Kidney (tissue), 14 donors: Measurements from ENCODE around the gene FASLG. TPM values are rescaled to one million over a fixed set of nuclear protein-coding genes. Genes with fewer than 3 reads are reported as not detected.

Experiments
- DNase-seq, 5 donors: peaks; one replicate each; pipeline ENCODE4 v3.0.0-alpha.2; 2013 to 2020
- FAIRE-seq: peaks from 2 replicates; lab custom pipeline; 2012; peaks lifted over from hg19 to GRCh38; lab: Jason Lieb, UNC
- H3K27ac ChIP-seq, 2 donors: one replicate each; pipeline ENCODE4 v1.7.0; 2013; ENCODE audit warnings: low read depth in 2 of 2, low read length in 2 of 2, inconsistent platforms in 1 of 2
- H3K27me3 ChIP-seq: one replicate; pipeline ENCODE4 v1.7.1; 2013; ENCODE audit warnings: low read length, inconsistent platforms; ENCODE audit not compliant: control insufficient read depth, insufficient read depth
- H3K36me3 ChIP-seq, 3 donors: one replicate each; pipeline versions ENCODE4 v1.7.0 to v1.7.1; 2013; ENCODE audit warnings: low read length in 3 of 3, control low read depth in 1 of 3, inconsistent platforms in 1 of 3; ENCODE audit not compliant: insufficient read depth in 3 of 3, control insufficient read depth in 2 of 3
- H3K4me1 ChIP-seq, 3 donors: one replicate each; pipeline versions ENCODE4 v1.7.0 to v1.7.1; 2013; ENCODE audit warnings: low read length in 3 of 3, inconsistent platforms in 1 of 3, low read depth in 1 of 3; ENCODE audit not compliant: control insufficient read depth in 2 of 3, insufficient read depth in 2 of 3
- H3K4me3 ChIP-seq, 3 donors: one replicate each; pipeline versions ENCODE4 v1.7.0 to v1.8.1; 2013; ENCODE audit warnings: low read length in 3 of 3, control low read depth in 1 of 3, inconsistent platforms in 1 of 3
- H3K9ac ChIP-seq, 3 donors: one replicate each; pipeline versions ENCODE4 v1.7.0 to v1.7.1; 2013; ENCODE audit warnings: low read length in 3 of 3, control low read depth in 1 of 3, inconsistent platforms in 1 of 3
- H3K9me3 ChIP-seq, 3 donors: one replicate each; pipeline versions ENCODE4 v1.7.0 to v1.7.1; 2013; ENCODE audit warnings: low read length in 3 of 3, control low read depth in 1 of 3, inconsistent platforms in 1 of 3; ENCODE audit not compliant: control insufficient read depth in 2 of 3, insufficient read depth in 1 of 3
- CTCF ChIP-seq: IDR thresholded peaks from 3 replicates; pipeline ENCODE4 v1.5.1; 2012; ENCODE audit warnings: mild to moderate bottlenecking, moderate library complexity, borderline replicate concordance; ENCODE audit not compliant: insufficient read depth; ENCODE audit errors: extremely low read depth
- intact Hi-C: fragments of 100-400 bp; cut with DNase I; formaldehyde crosslinking; loops from one replicate; pipeline ENCODE4 v1.11.1; 2022
- polyA plus RNA-seq: library from polyadenylated mRNA; stranded (reverse); fragments of 350-450 nt; fragmentation: Illumina TruSeq; extraction: RNeasy Lipid Tissue Mini Kit (QIAGEN cat#74804); gene quantifications from one replicate; pipeline ENCODE4 v1.2.3, GENCODE V29; 2014; ENCODE audit warnings: low read depth, low replicate concordance; ENCODE audit not compliant: insufficient read depth
- total RNA-seq: library from RNA; stranded (reverse); fragmentation: NEBNext Ultra II Directional; extraction: Animal tissue kit (Norgen Biotek cat#: 25700); gene quantifications from one replicate; pipeline ENCODE4 v1.2.1, GENCODE V29; 2021
- donor health status: control.
- donor health status: control.
- donor health status: control.
- donor health status: control.
- donor health status: control.
- donor health status: DM: yes; HTN: yes; CAD: no.
- donor health status: Normal renal cell carcinoma (clear cell type).

FASLG gene
- total and polyA plus RNA-seq, 2 donors from 2014 or later = 0.50 TPM; not detected in 1

- H3K9me3 ChIP-seq = no peaks in the 10 kb centered on the region
- H3K27ac ChIP-seq = no peak overlapping the region
- no peak for DNase-seq
Observed at GRCh38 chr1:172654535-172654934, 4.4 kb upstream of the FASLG start.

GRCh38 chr1:172656576-172656975 lies 2.3 kb upstream of the FASLG start:
- Histone ChIP-seq H3K4me3 (no peak overlapping the region), H3K9ac (no peak overlapping the region), H3K27ac (no peak overlapping the region), H3K4me1 (no peaks in the 10 kb centered on the region), H3K36me3 (no peaks in the 10 kb centered on the region), H3K9me3 (no peaks in the 10 kb centered on the region), H3K27me3 (no peaks in the 10 kb centered on the region)
- no peak for TF ChIP-seq CTCF
- intact Hi-C loops = no loop called here
- FAIRE-seq (no peak), DNase-seq (no peak)

More at GRCh38 chr1:172654535-172654934, 4.4 kb upstream of the FASLG start:
- H3K4me3 ChIP-seq = no peak overlapping the region
- FAIRE-seq = no peak
- H3K36me3 ChIP-seq = no peaks in the 10 kb centered on the region
- no peak overlapping the region for H3K9ac ChIP-seq
- intact Hi-C loops = no loop called here
- TF ChIP-seq CTCF = no peak
- no peaks in the 10 kb centered on the region for H3K27me3 ChIP-seq
- no peaks in the 10 kb centered on the region for H3K4me1 ChIP-seq

GRCh38 chr1:172657586-172657985 lies 1.3 kb upstream of the FASLG start:
- no peaks in the 10 kb centered on the region for H3K9me3 ChIP-seq
- DNase-seq (no peak), FAIRE-seq (no peak)
- no peak overlapping the region for H3K4me3 ChIP-seq
- H3K27me3 ChIP-seq = no peaks in the 10 kb centered on the region
- no peaks in the 10 kb centered on the region for H3K4me1 ChIP-seq
- no peaks in the 10 kb centered on the region for H3K36me3 ChIP-seq
- H3K9ac ChIP-seq = no peak overlapping the region
- intact Hi-C loops = no loop called here
- no peak overlapping the region for H3K27ac ChIP-seq
- no peak for TF ChIP-seq CTCF

- intact Hi-C loops = no loop called here
- no peaks in the 10 kb centered on the region for H3K9me3 ChIP-seq
- H3K4me3 ChIP-seq = no peak overlapping the region
- no peak overlapping the region for H3K9ac ChIP-seq
- H3K36me3 ChIP-seq = no peaks in the 10 kb centered on the region
- no peak for TF ChIP-seq CTCF
- FAIRE-seq (no peak), DNase-seq (no peak)
- H3K27me3 ChIP-seq = no peaks in the 10 kb centered on the region
- H3K4me1 ChIP-seq = peaks cover 0 to 2% (median 0%) of the 10 kb centered on the region in 3 donors
- H3K27ac ChIP-seq = no peak overlapping the region
Observed at GRCh38 chr1:172661107-172661506, 2.2 kb downstream of the FASLG start.
